ENCODE data around the gene SREBF2. TPM values are rescaled to one million over a fixed set of nuclear protein-coding genes. Genes with fewer than 3 reads are reported as not detected.

SREBF2 gene
- total RNA-seq, 4 donors from 2014 or later, result 91.1 to 122 (median 96.2) TPM

GRCh38 chr22:41800348-41801146 lies 32.4 kb upstream of the SREBF2 start, which contains the start of gene CCDC134:
CCDC134 (plus strand) TSS chr22:41800679; CDS start chr22:41808891, 8,212 bp downstream.
- no peak for TF ChIP-seq CTCF (IDR thresholded peaks at IDR 0.05)
- TF ChIP-seq POLR2A (IDR thresholded peaks at IDR 0.05), result no peak
- H3K4me3 ChIP-seq (ENCODE audit: low read depth, poor library complexity, severe bottlenecking), result peak within 1 kb of the TSS; percentile 85
- WGBS, 2 donors, result 0% methylated on average over 49 to 50 of the region's 52 CpGs
- intact Hi-C loops (cut with DNase I; ENCODE audit: low total_unique reads), result no loop called here
- peak; percentile 86 to 98 for DNase-seq (ENCODE audit: low spot score in 2 of 2)

- no peak for DNase-seq (ENCODE audit: low spot score in 2 of 2)
- WGBS, 2 donors, result 24 to 29% methylated on average over 4 of the region's 4 CpGs
- no peak for TF ChIP-seq CTCF (IDR thresholded peaks at IDR 0.05)
- TF ChIP-seq POLR2A (IDR thresholded peaks at IDR 0.05), result no peak
- intact Hi-C loops (cut with DNase I; ENCODE audit: low total_unique reads), result no loop called here
- peak overlapping the region; percentile 85 for H3K4me3 ChIP-seq (ENCODE audit: low read depth, poor library complexity, severe bottlenecking)
Observed at GRCh38 chr22:41801147-41801819, 31.6 kb upstream of the SREBF2 start.

GRCh38 chr22:41801886-41802285 lies 31.0 kb upstream of the SREBF2 start:
- intact Hi-C loops (cut with DNase I; ENCODE audit: low total_unique reads), result no loop called here
- no peak overlapping the region for H3K4me3 ChIP-seq (ENCODE audit: low read depth, poor library complexity, severe bottlenecking)
- 63 to 64% methylated on average over 2 of the region's 2 CpGs for WGBS, 2 donors
- DNase-seq (ENCODE audit: low spot score in 2 of 2), result no peak
- TF ChIP-seq POLR2A (IDR thresholded peaks at IDR 0.05) (no peak), CTCF (IDR thresholded peaks at IDR 0.05) (no peak)

- intact Hi-C loops (cut with DNase I; ENCODE audit: low total_unique reads), result loop anchor here (5.0 kb wide), 1 partner anchor 1223 kb away; no protein-coding TSS in a partner anchor
- no peak for DNase-seq (ENCODE audit: low spot score in 2 of 2)
- H3K4me3 ChIP-seq (ENCODE audit: low read depth, poor library complexity, severe bottlenecking), result no peak overlapping the region
- TF ChIP-seq CTCF (IDR thresholded peaks at IDR 0.05), result no peak
- no peak for TF ChIP-seq POLR2A (IDR thresholded peaks at IDR 0.05)
Observed at GRCh38 chr22:41805639-41806038, 27.3 kb upstream of the SREBF2 start.

GRCh38 chr22:41808400-41808799 lies 24.5 kb upstream of the SREBF2 start:
- TF ChIP-seq POLR2A (IDR thresholded peaks at IDR 0.05), result no peak
- TF ChIP-seq CTCF (IDR thresholded peaks at IDR 0.05), result no peak
- 93 to 95% methylated on average over 6 of the region's 6 CpGs for WGBS, 2 donors
- no peak overlapping the region for H3K4me3 ChIP-seq (ENCODE audit: low read depth, poor library complexity, severe bottlenecking)
- intact Hi-C loops (cut with DNase I; ENCODE audit: low total_unique reads), result loop anchor here (5.0 kb wide), 1 partner anchor 1226 kb away; no protein-coding TSS in a partner anchor
- DNase-seq (ENCODE audit: low spot score in 2 of 2), result no peak

Data from lower leg skin (tissue), 4 donors.